ENCODE data around the gene RNGTT. TPM values are rescaled to one million over a fixed set of nuclear protein-coding genes. Genes with fewer than 3 reads are reported as not detected.
"Not testable (repeated sequence)": the region's sequence is repeated elsewhere in the genome, so short reads cannot be mapped to it uniquely, and the experiment has no call there.

The RNGTT gene
- total RNA-seq, 2 experiments from 2014 or later = 22.1 to 22.2 TPM

- POLR2A ChIA-PET = no interaction called here
- H3K4me1 Mint-ChIP-seq (ENCODE audit: low read depth) = peaks cover 25% of the 10 kb centered on the region
- H3K27ac Mint-ChIP-seq = no peak overlapping the region
These were observed 232.8 kb downstream of the RNGTT start for GRCh38 chr6:88730611-88731011.

GRCh38 chr6:88728756-88729155 is 234.7 kb downstream of the RNGTT start:
- Mint-ChIP-seq H3K27me3 (no peaks in the 10 kb centered on the region), H3K27ac (no peak overlapping the region), H3K4me1 (ENCODE audit: low read depth) (peaks cover 33% of the 10 kb centered on the region), H3K4me3 (no peak overlapping the region), H3K36me3 (ENCODE audit: low read depth) (peaks cover 20% of the 10 kb centered on the region), H3K9me3 (no peaks in the 10 kb centered on the region)
- no peak for DNase-seq
- CTCF ChIA-PET = interaction anchor here (0.9 kb wide), 1 partner anchor 52 kb away, joined by 3 read pairs; no protein-coding TSS in a partner anchor
- TF ChIP-seq, protein P1, sequence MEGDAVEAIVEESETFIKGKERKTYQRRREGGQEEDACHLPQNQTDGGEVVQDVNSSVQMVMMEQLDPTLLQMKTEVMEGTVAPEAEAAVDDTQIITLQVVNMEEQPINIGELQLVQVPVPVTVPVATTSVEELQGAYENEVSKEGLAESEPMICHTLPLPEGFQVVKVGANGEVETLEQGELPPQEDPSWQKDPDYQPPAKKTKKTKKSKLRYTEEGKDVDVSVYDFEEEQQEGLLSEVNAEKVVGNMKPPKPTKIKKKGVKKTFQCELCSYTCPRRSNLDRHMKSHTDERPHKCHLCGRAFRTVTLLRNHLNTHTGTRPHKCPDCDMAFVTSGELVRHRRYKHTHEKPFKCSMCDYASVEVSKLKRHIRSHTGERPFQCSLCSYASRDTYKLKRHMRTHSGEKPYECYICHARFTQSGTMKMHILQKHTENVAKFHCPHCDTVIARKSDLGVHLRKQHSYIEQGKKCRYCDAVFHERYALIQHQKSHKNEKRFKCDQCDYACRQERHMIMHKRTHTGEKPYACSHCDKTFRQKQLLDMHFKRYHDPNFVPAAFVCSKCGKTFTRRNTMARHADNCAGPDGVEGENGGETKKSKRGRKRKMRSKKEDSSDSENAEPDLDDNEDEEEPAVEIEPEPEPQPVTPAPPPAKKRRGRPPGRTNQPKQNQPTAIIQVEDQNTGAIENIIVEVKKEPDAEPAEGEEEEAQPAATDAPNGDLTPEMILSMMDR (IDR thresholded peaks at IDR 0.05) = no peak
- no peak for ATAC-seq
- POLR2A ChIA-PET = interaction anchor here (0.8 kb wide), 1 partner anchor 53 kb away, joined by 3 read pairs; no protein-coding TSS in a partner anchor
- intact Hi-C loops (cut with micrococcal nuclease) = no loop called here

More at GRCh38 chr6:88730611-88731011, 232.8 kb downstream of the RNGTT start:
- DNase-seq (no peak), ATAC-seq (no peak)
- CTCF ChIA-PET = no interaction called here
- TF ChIP-seq, protein P1 (IDR thresholded peaks at IDR 0.05) = no peak
- no peak overlapping the region for H3K4me3 Mint-ChIP-seq
- no peaks in the 10 kb centered on the region for H3K27me3 Mint-ChIP-seq
- intact Hi-C loops (cut with micrococcal nuclease) = no loop called here
- H3K9me3 Mint-ChIP-seq = no peaks in the 10 kb centered on the region
- peaks cover 27% of the 10 kb centered on the region for H3K36me3 Mint-ChIP-seq (ENCODE audit: low read depth)

DNA sequence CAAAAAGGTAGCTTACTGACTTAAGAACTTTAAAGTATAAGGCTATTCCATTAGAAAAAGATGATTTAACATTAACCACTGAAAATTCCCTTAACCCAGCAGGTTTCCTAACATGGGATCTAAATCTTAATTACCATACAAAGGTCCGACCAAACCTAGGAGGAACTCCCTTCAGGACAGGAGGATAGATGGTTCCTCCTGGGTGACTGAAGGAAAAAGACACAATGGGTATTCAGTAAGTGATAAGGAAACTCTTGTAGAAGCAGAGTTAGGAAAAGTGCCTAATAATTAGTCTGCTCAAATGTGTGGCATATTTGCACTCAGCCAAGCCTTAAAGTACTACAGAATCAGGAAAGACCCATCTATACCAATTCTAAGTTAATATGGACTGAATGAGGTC is 237.0 kb downstream of the RNGTT start:
- H3K4me1 Mint-ChIP-seq (ENCODE audit: low read depth) = peaks cover 24% of the 10 kb centered on the region
- DNase-seq; H3K27me3 Mint-ChIP-seq; CTCF ChIA-PET; H3K27ac Mint-ChIP-seq; intact Hi-C loops (cut with micrococcal nuclease); H3K9me3 Mint-ChIP-seq; ATAC-seq; H3K4me3 Mint-ChIP-seq; POLR2A ChIA-PET: not testable (repeated sequence)
- H3K36me3 Mint-ChIP-seq (ENCODE audit: low read depth) = peaks cover 11% of the 10 kb centered on the region

- peak overlapping the region; percentile 80 for H3K27ac Mint-ChIP-seq
- ATAC-seq (peak; percentile 56), DNase-seq (peak; percentile 72)
- H3K27me3 Mint-ChIP-seq = no peaks in the 10 kb centered on the region
- ChIA-PET CTCF (no interaction called here), POLR2A (no interaction called here)
- intact Hi-C loops (cut with micrococcal nuclease) = no loop called here
- peaks cover 22% of the 10 kb centered on the region for H3K4me1 Mint-ChIP-seq (ENCODE audit: low read depth)
- peaks cover 6% of the 10 kb centered on the region for H3K36me3 Mint-ChIP-seq (ENCODE audit: low read depth)
- H3K9me3 Mint-ChIP-seq = no peaks in the 10 kb centered on the region
- TF ChIP-seq, protein P1 (IDR thresholded peaks at IDR 0.05) = no peak
- peak overlapping the region; percentile 14 for H3K4me3 Mint-ChIP-seq
These were observed 238.1 kb downstream of the RNGTT start for GRCh38 chr6:88725111-88725975.

GRCh38 chr6:88722686-88723085 is 240.7 kb downstream of the RNGTT start:
- H3K27me3 Mint-ChIP-seq = no peaks in the 10 kb centered on the region
- H3K9me3 Mint-ChIP-seq = peaks cover 3% of the 10 kb centered on the region
- ATAC-seq (no peak), DNase-seq (no peak)
- intact Hi-C loops (cut with micrococcal nuclease) = no loop called here
- TF ChIP-seq, protein P1 (IDR thresholded peaks at IDR 0.05) = no peak
- peaks cover 18% of the 10 kb centered on the region for H3K4me1 Mint-ChIP-seq (ENCODE audit: low read depth)
- H3K36me3 Mint-ChIP-seq (ENCODE audit: low read depth) = peaks cover 7% of the 10 kb centered on the region
- ChIA-PET POLR2A (no interaction called here), CTCF (no interaction called here)
- H3K27ac Mint-ChIP-seq = no peak overlapping the region
- no peak overlapping the region for H3K4me3 Mint-ChIP-seq

DNA sequence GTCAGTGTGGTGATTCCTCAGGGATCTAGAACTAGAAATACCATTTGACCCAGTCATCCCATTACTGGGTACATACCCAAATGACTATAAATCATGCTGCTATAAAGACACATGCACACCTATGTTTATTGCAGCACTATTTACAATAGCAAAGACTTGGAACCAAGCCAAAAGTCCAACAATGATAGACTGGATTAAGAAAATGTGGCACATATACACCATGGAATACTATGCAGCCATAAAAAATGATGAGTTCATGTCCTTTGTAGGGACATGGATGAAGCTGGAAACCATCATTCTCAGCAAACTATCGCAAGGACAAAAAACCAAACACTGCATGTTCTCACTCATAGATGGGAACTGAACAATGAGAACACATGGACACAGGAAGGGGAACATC is 247.0 kb downstream of the RNGTT start:
- peaks cover 22% of the 10 kb centered on the region for H3K36me3 Mint-ChIP-seq (ENCODE audit: low read depth)
- intact Hi-C loops (cut with micrococcal nuclease); ATAC-seq; H3K4me1 Mint-ChIP-seq (ENCODE audit: low read depth); H3K27ac Mint-ChIP-seq; POLR2A ChIA-PET; DNase-seq; H3K27me3 Mint-ChIP-seq; H3K4me3 Mint-ChIP-seq; CTCF ChIA-PET; H3K9me3 Mint-ChIP-seq: not testable (repeated sequence)

Measured in activated CD8-positive, alpha-beta T cell treated with anti-CD3 and anti-CD28 coated beads for 36 hours (primary cell).